Ramos (cell line): ENCODE data around the gene RPGRIP1.
"Not testable (repeated sequence)": the region's sequence is repeated elsewhere in the genome, so short reads cannot be mapped to it uniquely, and the experiment has no call there.

Source experiments
- in situ Hi-C: fragments of 300-500 bp; cut with MboI; formaldehyde crosslinking; loops from one replicate; pipeline ENCODE4 v1.14.3; 2022; ENCODE audit warnings: low sequenced_read_pairs; ENCODE audit not compliant: unreplicated experiment

The RPGRIP1 gene

GRCh38 chr14:21258005-21258888 is 21.6 kb upstream of the RPGRIP1 start:
- in situ Hi-C loops, result no loop called here

- in situ Hi-C loops, result no loop called here
These were observed 20.7 kb upstream of the RPGRIP1 start for GRCh38 chr14:21258889-21259787.

- in situ Hi-C loops, result no loop called here
These were observed 18.1 kb upstream of the RPGRIP1 start for GRCh38 chr14:21261824-21262223.

- in situ Hi-C loops, result no loop called here
These were observed 17.5 kb upstream of the RPGRIP1 start for GRCh38 chr14:21262410-21262809.

GRCh38 chr14:21263284-21264024 is 16.4 kb upstream of the RPGRIP1 start:
- in situ Hi-C loops, result no loop called here

- in situ Hi-C loops, result no loop called here
These were observed 15.7 kb upstream of the RPGRIP1 start for GRCh38 chr14:21264025-21264801.

GRCh38 chr14:21267431-21267845 is 12.4 kb upstream of the RPGRIP1 start:
- in situ Hi-C loops, result no loop called here

GRCh38 chr14:21267886-21268616 is 11.8 kb upstream of the RPGRIP1 start:
- in situ Hi-C loops, result no loop called here

GRCh38 chr14:21268617-21269251 is 11.1 kb upstream of the RPGRIP1 start:
- in situ Hi-C loops, result no loop called here

- in situ Hi-C loops, result no loop called here
These were observed 10.4 kb upstream of the RPGRIP1 start, which contains the start of gene HNRNPC for GRCh38 chr14:21269252-21270046. HNRNPC (minus strand) TSS chr14:21269442; CDS start chr14:21234193, 35,249 bp downstream.

GRCh38 chr14:21272661-21273060 is 7.2 kb upstream of the RPGRIP1 start:
- in situ Hi-C loops, result not testable (repeated sequence)

GRCh38 chr14:21275261-21275858 is 4.5 kb upstream of the RPGRIP1 start:
- in situ Hi-C loops, result no loop called here

- in situ Hi-C loops, result no loop called here
These were observed 1.3 kb upstream of the RPGRIP1 start for GRCh38 chr14:21278632-21279031.

- in situ Hi-C loops, result not testable (repeated sequence)
These were observed 2.0 kb downstream of the RPGRIP1 start for GRCh38 chr14:21281917-21282316.

- in situ Hi-C loops, result not testable (repeated sequence)
These were observed 6.6 kb downstream of the RPGRIP1 start for GRCh38 chr14:21286516-21286915.

GRCh38 chr14:21287168-21287567 is 7.3 kb downstream of the RPGRIP1 start:
- in situ Hi-C loops, result no loop called here

- in situ Hi-C loops, result not testable (repeated sequence)
These were observed 14.1 kb downstream of the RPGRIP1 start for GRCh38 chr14:21294026-21294425.
